K562 (cell line): Measurements from ENCODE around the gene MEF2B. TPM values are rescaled to one million over a fixed set of nuclear protein-coding genes. Genes with fewer than 3 reads are reported as not detected.

Source experiments
- ATAC-seq: fragments of 200-7000 bp; cut with Tn5 transposase; 3 replicates; pipeline ENCODE4 v1.9.1; 2020; ENCODE audit warnings: moderate library complexity
- BruUV-seq: library from RNA; stranded (reverse); fragments of 400-500 nt; replicated peaks from 2 replicates; lab custom pipeline; 2021; lab: Mats Ljungman, UMichigan
- CTCF ChIA-PET: fragments of 300-600 bp; formaldehyde crosslinking; extraction: SDS; loops from one replicate; lab custom pipeline; 2021; ENCODE audit warnings: low intra/inter-chr PET ratio; lab: Yijun Ruan, JAX
- POLR2A ChIA-PET: fragments of 300-600, 350-650 bp; sonication (Branson Sonifier 250); formaldehyde crosslinking; extraction: SDS; loops from one replicate; lab custom pipeline; 2021; ENCODE audit warnings: antibody characterized with exemption, inconsistent platforms; lab: Yijun Ruan, JAX
- DNase-seq, 4 experiments: peaks; one replicate each; pipeline versions ENCODE4 v3.0.0 to v3.0.0-alpha.2; 2011 to 2018; ENCODE audit warnings: low spot score in 3 of 4, mixed read lengths in 3 of 4; ENCODE audit errors: extremely low read depth in 1 of 4
- FAIRE-seq: peaks from 2 replicates; lab custom pipeline; 2011; peaks lifted over from hg19 to GRCh38; lab: Jason Lieb, UNC
- H2AFZ ChIP-seq: 2 replicates; pipeline ENCODE4 v1.6.0; 2011; ENCODE audit warnings: low read depth, low read length, control low read depth, inconsistent platforms
- H3K27ac ChIP-seq: fragments of 200-600 bp; 3 replicates; pipeline ENCODE4 v1.8.0; 2011; ENCODE audit warnings: low read depth, mild to moderate bottlenecking, control low read depth, inconsistent platforms, low read length, moderate library complexity, mixed read lengths; ENCODE audit errors: extremely low read depth
- H3K27me3 ChIP-seq, 2 experiments: fragments of 300-600 bp in 1 of 2; 2 replicates in 1 of 2; 3 replicates in 1 of 2; pipeline versions ENCODE4 v1.6.0 to v1.8.0; 2011; ENCODE audit warnings: inconsistent platforms in 2 of 2, low read length in 2 of 2, mild to moderate bottlenecking in 1 of 2, mixed read lengths in 1 of 2, moderate library complexity in 1 of 2; ENCODE audit not compliant: control insufficient read depth in 2 of 2, insufficient read depth in 2 of 2
- H3K36me3 ChIP-seq: fragments of 300-600 bp; 3 replicates; pipeline ENCODE4 v1.8.0; 2011; ENCODE audit warnings: mild to moderate bottlenecking, low read length, inconsistent platforms; ENCODE audit not compliant: control insufficient read depth, insufficient read depth
- H3K4me1 ChIP-seq, 2 experiments: fragments of 200-600 bp in 1 of 2; replicated peaks in 1 of 2; 2 replicates in 1 of 2; 3 replicates in 1 of 2; pipeline versions ENCODE4 v1.5.1 to v1.8.0; 2011; ENCODE audit warnings: inconsistent platforms in 2 of 2, low read length in 2 of 2, mild to moderate bottlenecking in 1 of 2, mixed read lengths in 1 of 2, moderate library complexity in 1 of 2; ENCODE audit not compliant: control insufficient read depth in 2 of 2, insufficient read depth in 2 of 2
- H3K4me2 ChIP-seq: 2 replicates; pipeline ENCODE4 v1.6.1; 2011; ENCODE audit warnings: low read length, control low read depth, inconsistent platforms, mixed read lengths; ENCODE audit not compliant: insufficient read depth
- H3K4me3 ChIP-seq: fragments of 200-600 bp; sonication (generic), shearing (Covaris generic); 2 replicates; pipeline ENCODE4 v1.5.1; 2016; ENCODE audit warnings: control low read depth, inconsistent platforms
- H3K79me2 ChIP-seq: fragments of 200-600 bp; 3 replicates; pipeline ENCODE4 v1.8.0; 2011; ENCODE audit warnings: low read length, inconsistent platforms; ENCODE audit not compliant: control insufficient read depth, insufficient read depth
- H3K9ac ChIP-seq, 2 experiments: 2 replicates each; pipeline versions ENCODE4 v1.6.0 to v1.6.1; 2011; ENCODE audit warnings: low read depth in 2 of 2, low read length in 2 of 2, control low read depth in 1 of 2, inconsistent platforms in 1 of 2, mild to moderate bottlenecking in 1 of 2, mixed read lengths in 1 of 2; ENCODE audit not compliant: insufficient read depth in 1 of 2
- H3K9me1 ChIP-seq: one replicate; pipeline ENCODE4 v1.6.0; 2011; ENCODE audit warnings: inconsistent platforms, mild to moderate bottlenecking, low read length, moderate library complexity; ENCODE audit not compliant: control insufficient read depth, insufficient read depth
- H3K9me3 ChIP-seq: replicated peaks from 2 replicates; pipeline ENCODE4 v1.5.1; 2011; ENCODE audit warnings: low read depth, low read length, inconsistent platforms; ENCODE audit not compliant: control insufficient read depth, insufficient read depth
- H4K20me1 ChIP-seq: replicated peaks from 2 replicates; pipeline ENCODE4 v1.6.1; 2011; ENCODE audit warnings: low read length, inconsistent platforms, mixed read lengths; ENCODE audit not compliant: control insufficient read depth, insufficient read depth
- BMI1 ChIP-seq: fragments of 150-350 bp; IDR thresholded peaks from 2 replicates; pipeline ENCODE4 v1.6.1; 2014; ENCODE audit warnings: low read length
- CBFB ChIP-seq: sonication (generic); formaldehyde crosslinking; IDR thresholded peaks from 2 replicates; pipeline ENCODE4 v1.4.0; 2020; ENCODE audit warnings: mild to moderate bottlenecking, missing genetic modification reagents
- CHAMP1 ChIP-seq: fragments of 450-650 bp; IDR thresholded peaks from 2 replicates; pipeline ENCODE4 v1.6.1; 2016; ENCODE audit warnings: mild to moderate bottlenecking
- CLOCK ChIP-seq: fragments of 250-450 bp; sonication (Bioruptor Pico); IDR thresholded peaks from 2 replicates; pipeline ENCODE4 v1.4.0; 2020; ENCODE audit warnings: mild to moderate bottlenecking, moderate library complexity, borderline replicate concordance
- ESRRB ChIP-seq: fragments of 250-450 bp; sonication (Bioruptor Pico); IDR thresholded peaks from 2 replicates; pipeline ENCODE4 v1.5.0; 2020; ENCODE audit warnings: mild to moderate bottlenecking, moderate library complexity, borderline replicate concordance
- FOXA3 ChIP-seq, 2 experiments: fragments of 450-650 bp in 1 of 2; sonication (generic) in 1 of 2; formaldehyde crosslinking; IDR thresholded peaks in 1 of 2; conservative IDR thresholded peaks in 1 of 2; 2 replicates each; pipeline versions ENCODE4 v1.4.0 to v1.8.0; 2020 to 2022; ENCODE audit warnings: mild to moderate bottlenecking in 2 of 2, missing genetic modification reagents in 1 of 2
- GTF3C2 ChIP-seq: IDR thresholded peaks from 3 replicates; pipeline ENCODE4 v1.6.1; 2011; ENCODE audit warnings: borderline replicate concordance, mild to moderate bottlenecking, moderate library complexity; ENCODE audit not compliant: insufficient read length; ENCODE audit errors: extremely low read depth
- HNRNPK ChIP-seq: fragments of 200-400 bp; formaldehyde crosslinking; IDR thresholded peaks from one replicate; pipeline ENCODE4 v1.6.1; 2018; ENCODE audit warnings: mild to moderate bottlenecking, low read depth, low read length; ENCODE audit not compliant: poor library complexity, severe bottlenecking
- MAFK ChIP-seq: IDR thresholded peaks from 2 replicates; pipeline ENCODE4 v1.6.1; 2011; ENCODE audit warnings: low read length, improper control_type of control experiment
- PHF20 ChIP-seq: fragments of 450-650 bp; IDR thresholded peaks from 2 replicates; pipeline ENCODE4 v1.6.1; 2018; ENCODE audit not compliant: partially characterized antibody
- POLR3A ChIP-seq: IDR thresholded peaks from 2 replicates; pipeline ENCODE4 v1.6.1; 2011; ENCODE audit warnings: borderline replicate concordance, mild to moderate bottlenecking, moderate library complexity; ENCODE audit not compliant: insufficient read length, insufficient read depth; ENCODE audit errors: extremely low read depth
- RBM14 ChIP-seq: fragments of 200-400 bp; formaldehyde crosslinking; IDR thresholded peaks from 2 replicates; pipeline ENCODE4 v1.6.1; 2018; ENCODE audit warnings: low read depth, mild to moderate bottlenecking, low read length, moderate library complexity, borderline replicate concordance; ENCODE audit not compliant: insufficient read depth
- ZC3H11A ChIP-seq: IDR thresholded peaks from 2 replicates; pipeline ENCODE4 v1.6.1; 2012; ENCODE audit warnings: low read depth, low read length, improper control_type of control experiment
- ZNF134 ChIP-seq: fragments of 250-450 bp; sonication (Bioruptor Pico); conservative IDR thresholded peaks from 2 replicates; pipeline ENCODE4 v1.4.0; 2020
- WGBS: fragments of 100-300 bp; shearing (Covaris generic); methylation state at CpG from one replicate; pipeline ENCODE4 v1.1.6; 2016; ENCODE audit warnings: low coverage, mixed read lengths; ENCODE audit not compliant: insufficient coverage; ENCODE audit errors: missing lambda C conversion rate; 5-methylcytosine and 5-hydroxymethylcytosine counted together
- in situ Hi-C: fragments of 300-500 bp; cut with MboI; formaldehyde crosslinking; loops from 4 replicates; pipeline ENCODE4 v1.15.0; 2018; ENCODE audit warnings: inconsistent platforms, mixed read lengths
- intact Hi-C: fragments of 100-400 bp; cut with micrococcal nuclease; formaldehyde crosslinking; loops from 2 replicates; pipeline ENCODE4 v1.14.2; 2022
- polyA plus RNA-seq, 8 experiments: library from polyadenylated mRNA; depleted of rRNA in 4 of 8; stranded (reverse) in 5 of 8; unstranded in 3 of 8; fragments of >200 nt; fragmentation: Nextera tagmentation in 2 of 8; fragmentation: Illumina TruSeq in 1 of 8; extraction: Ambion mirVana in 2 of 8; extraction: Trizol in 1 of 8; gene quantifications; 2 replicates each; pipeline versions ENCODE4 v1.2.1 to v1.2.3, GENCODE V29; 2011 to 2014; ENCODE audit warnings: inconsistent platforms in 1 of 8, missing spikeins in 1 of 8
- total RNA-seq, 7 experiments: library from RNA; depleted of rRNA in 6 of 7; stranded (reverse); fragments of >200 nt in 6 of 7; fragmentation: Illumina TruSeq in 2 of 7; extraction: Trizol in 2 of 7; gene quantifications; 2 replicates each; pipeline versions ENCODE4 v1.2.1 to v1.2.3, GENCODE V29; 2011 to 2021; ENCODE audit warnings: low replicate concordance in 1 of 7

MEF2B gene
- total and polyA plus RNA-seq, 9 of the 15 experiments (the other 6 are each of a cell fraction or from before 2014, with no cell fraction given), result 0.14 to 1.9 (median 0.71) TPM; not detected in 3

GRCh38 chr19:19133985-19134384, 36.1 kb downstream of the MEF2B start:
- H3K9ac ChIP-seq, result no peak overlapping the region
- peaks cover 3% of the 10 kb centered on the region; the same call in 1 of the 2 replicates for H4K20me1 ChIP-seq
- no peak overlapping the region for H3K4me3 ChIP-seq
- no peaks in the 10 kb centered on the region for H3K27me3 ChIP-seq
- ChIA-PET POLR2A (interaction anchor here (0.7 to 1.1 kb wide), 2 partner anchors 28 to 71 kb away, joined by 3 read pairs; no protein-coding TSS in a partner anchor), CTCF (no interaction called here)
- ATAC-seq, result no peak
- BruUV-seq, result no TSS peak
- H3K4me2 ChIP-seq, result no peak overlapping the region; the same call in 1 of the 2 replicates
- H3K9me3 ChIP-seq, result no peaks in the 10 kb centered on the region
- no peaks in the 10 kb centered on the region for H3K9me1 ChIP-seq
- WGBS, result 80% methylated on average over 6 of the region's 6 CpGs
- DNase-seq, result no peak
- intact Hi-C loops, result no loop called here
- H3K27ac ChIP-seq, result no peak overlapping the region
- in situ Hi-C loops, result no loop called here
- FAIRE-seq, result no peak
- peaks cover 15 to 41% of the 10 kb centered on the region in 2 experiments for H3K4me1 ChIP-seq
- H3K36me3 ChIP-seq, result peaks cover 37% of the 10 kb centered on the region
- peaks cover 48% of the 10 kb centered on the region for H3K79me2 ChIP-seq
- H2AFZ ChIP-seq, result no peak overlapping the region
- no peak for TF ChIP-seq MAFK
- TF ChIP-seq PHF20, result no peak
- no peak for TF ChIP-seq POLR3A
- no peak for TF ChIP-seq ZC3H11A
- no peak for TF ChIP-seq CBFB (CRISPR knock-in tag)
- no peak for TF ChIP-seq BMI1
- no peak for TF ChIP-seq ESRRB (CRISPR knock-in tag)
- no peak for TF ChIP-seq CHAMP1
- no peak for TF ChIP-seq CLOCK (CRISPR knock-in tag)
- no peak for TF ChIP-seq GTF3C2
- TF ChIP-seq ZNF134 (CRISPR knock-in tag), result no peak
- no peak for TF ChIP-seq RBM14
- TF ChIP-seq HNRNPK, result no peak
- TF ChIP-seq FOXA3 (CRISPR knock-in tag; conservative IDR thresholded peaks at IDR 0.05 in 1 of 2, IDR thresholded peaks at IDR 0.05 in 1 of 2), result no peak
